T-helper 2 cell treated with Interferon-gamma antibody and Interleukin-4, amounts not matched to agents 100 ng/mL and 5 ng/mL, for 36 hours (primary cell): Measurements from ENCODE around the gene RMC1. TPM values are rescaled to one million over a fixed set of nuclear protein-coding genes. Genes with fewer than 3 reads are reported as not detected.

Experiments used
- intact Hi-C: fragments of 100-400 bp; cut with micrococcal nuclease; formaldehyde crosslinking; loops from one replicate; pipeline ENCODE4 v1.15.1; 2023
- total RNA-seq: library from RNA; stranded (reverse); gene quantifications from 2 replicates; pipeline ENCODE4 v1.2.3, GENCODE V29; 2022

The RMC1 gene
- total RNA-seq, 1 donor from 2014 or later = 57.5 TPM

DNA sequence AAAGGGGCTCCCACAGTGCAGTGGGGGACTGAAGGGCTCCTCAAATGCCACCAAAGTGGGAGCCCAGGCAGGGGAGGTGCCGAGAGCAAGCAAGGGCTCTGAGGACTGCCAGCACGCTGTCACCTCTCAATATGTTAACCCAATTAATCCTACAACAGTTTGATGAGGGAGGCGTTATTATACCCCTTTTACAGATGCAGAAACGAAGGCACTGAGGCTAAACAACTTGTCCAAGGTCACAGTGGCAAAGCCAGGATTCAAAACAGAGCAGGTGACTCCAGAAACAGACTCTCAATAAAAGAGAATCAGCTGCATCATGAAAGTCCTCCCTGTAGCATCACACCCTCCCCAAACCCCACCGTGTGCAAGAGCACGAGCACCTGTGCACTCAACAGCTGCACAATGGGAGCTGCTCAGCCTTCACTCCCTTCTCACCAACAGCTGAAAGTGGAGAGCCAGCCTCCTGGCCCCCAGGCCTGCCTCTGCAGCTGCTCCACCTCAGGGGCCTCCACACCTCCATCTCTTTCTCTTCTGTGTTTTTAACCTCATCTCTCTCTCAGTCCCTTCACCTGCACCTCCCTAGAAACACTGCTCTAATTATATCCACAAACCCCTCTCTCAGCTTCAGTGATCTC lies 74.9 kb downstream of the RMC1 start:
- intact Hi-C loops = no loop called here

DNA sequence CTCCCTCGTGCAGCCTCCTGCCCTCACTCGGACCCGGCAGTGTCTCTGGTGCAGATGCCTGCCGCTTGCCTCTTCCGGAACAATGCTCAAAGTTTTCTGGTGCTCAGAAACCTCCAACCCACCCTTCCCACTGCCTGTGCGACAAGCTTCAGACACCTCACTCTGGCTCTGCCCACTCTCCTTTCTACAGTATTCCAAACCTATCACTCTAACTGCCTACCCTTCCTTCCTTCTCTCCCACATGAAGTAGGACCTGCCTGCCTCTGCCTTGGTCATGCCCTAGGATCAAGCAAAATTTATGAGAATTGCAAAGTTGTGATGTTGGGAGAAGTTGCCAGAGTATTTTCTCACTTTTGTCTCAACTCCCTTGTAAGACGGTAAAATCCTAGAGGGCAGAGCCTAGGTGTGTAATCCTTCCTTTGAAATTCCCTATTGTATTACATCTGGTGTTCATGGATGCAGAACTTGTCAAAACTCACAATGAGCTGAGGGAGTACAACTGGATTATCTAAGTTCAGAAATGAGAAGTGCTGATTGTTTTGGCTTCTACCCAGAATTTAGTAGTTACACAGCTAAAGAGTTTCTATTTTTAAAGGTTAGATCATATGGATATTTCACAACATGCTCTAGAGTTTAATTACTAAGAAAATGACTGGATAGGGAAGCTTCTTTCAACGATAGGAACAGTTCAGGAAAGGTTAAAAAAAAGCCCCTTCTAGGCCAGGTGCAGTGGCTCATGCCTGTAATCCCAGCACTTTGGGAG lies 75.8 kb downstream of the RMC1 start:
- intact Hi-C loops = no loop called here

DNA sequence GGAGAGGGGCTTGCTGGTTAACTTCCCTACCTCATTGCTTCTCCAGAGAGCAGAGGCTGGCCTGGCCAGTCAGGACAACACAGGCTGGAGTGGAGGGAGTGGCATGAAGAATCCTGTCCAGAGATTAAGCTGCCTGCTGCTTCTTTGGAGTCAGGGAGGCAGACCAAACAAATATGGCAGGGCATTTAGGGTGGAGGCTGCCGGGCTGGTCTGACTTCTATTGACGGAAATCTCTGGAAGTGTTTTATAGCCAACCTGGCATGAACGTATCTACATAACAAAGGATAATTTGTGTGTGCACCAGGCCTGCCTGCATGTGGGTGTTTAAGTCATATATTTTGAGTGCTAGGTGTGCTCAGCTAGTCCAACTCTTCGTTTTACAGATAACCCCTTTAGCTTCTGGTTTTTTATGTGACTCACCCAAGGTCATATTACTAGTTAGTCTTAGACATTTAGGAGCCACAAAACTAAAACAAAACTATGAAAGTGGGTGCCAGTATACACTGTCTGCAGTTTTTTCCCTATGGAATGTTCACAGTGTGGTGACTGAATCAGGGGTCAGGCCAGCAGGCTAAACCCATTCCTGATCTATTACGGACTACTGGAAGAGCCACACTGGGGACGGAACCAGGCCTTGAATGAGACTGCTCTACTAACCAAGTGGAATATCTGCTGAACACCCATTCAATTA lies 77.5 kb downstream of the RMC1 start:
- intact Hi-C loops = loop anchor here (10.0 kb wide), 2 partner anchors 646 to 1836 kb away; partner anchors contain the start of genes MIB1 and RBBP8

Other genes with a start within 250 kb of the RMC1 start
- 53.6 and 58.1 TPM in 2 replicates for gene RIOK3, start 50.2 kb upstream of the RMC1 start, total RNA-seq
- 30.3 and 33.9 TPM in 2 replicates for gene NPC1, start 83.0 kb downstream of the RMC1 start, total RNA-seq
- gene ANKRD29, start 159.4 kb downstream of the RMC1 start, total RNA-seq = 0.07 TPM in 1 of 2 replicates, not detected in the other
- gene LAMA3, start 185.9 kb downstream of the RMC1 start, total RNA-seq = 0.11 TPM in 2 replicates